OCI-LY1 (cell line): ENCODE data around the gene ACAA2.

ENCODE experiments used
- CTCF ChIP-seq: fragments of 200-600 bp; sonication (generic), shearing (Covaris generic); IDR thresholded peaks from 2 replicates; pipeline ENCODE4 v1.5.1; 2017; ENCODE audit warnings: mild to moderate bottlenecking, antibody characterized with exemption, low read length, moderate library complexity, mixed read lengths
- EZH2 ChIP-seq: fragments of 200-600 bp; sonication (generic), shearing (Covaris generic); IDR thresholded peaks from 2 replicates; pipeline ENCODE4 v1.8.0; 2017; ENCODE audit warnings: borderline replicate concordance, mixed run types, mild to moderate bottlenecking, antibody characterized with exemption, low read length, moderate library complexity, mixed read lengths

- no peak for TF ChIP-seq CTCF
- TF ChIP-seq EZH2, result no peak
Measured at GRCh38 chr18:49778826-49779465, 34.4 kb downstream of the ACAA2 start.
